Tibial artery (tissue), 4 donors: ENCODE data around the gene LTB4R2.
A peak's percentile ranks its signal among the peaks of the same experiment; 100 is the strongest.

Source experiments
- DNase-seq, 2 donors: peaks; one replicate each; pipeline ENCODE4 v3.0.0-alpha.2; 2019
- H3K27ac ChIP-seq, 2 donors: fragments of 200-600 bp; sonication (generic) in 1 of 2; 1 replicate in 1 of 2; 2 replicates in 1 of 2; pipeline ENCODE4 v1.5.1; 2018 to 2019; ENCODE audit warnings: mild to moderate bottlenecking in 1 of 2
- H3K27me3 ChIP-seq, 2 donors: fragments of 200-600 bp; sonication (generic) in 1 of 2; one replicate each; pipeline versions ENCODE4 v1.5.1 to v1.6.0; 2016 to 2019
- H3K36me3 ChIP-seq, 3 donors: fragments of 200-600 bp; sonication (generic) in 2 of 3; one replicate each; pipeline ENCODE4 v1.5.1; 2016 to 2019; ENCODE audit warnings: mild to moderate bottlenecking in 2 of 3
- H3K4me1 ChIP-seq, 4 donors: fragments of 200-600 bp; sonication (generic) in 2 of 4; 1 replicate in 3 of 4; 2 replicates in 1 of 4; pipeline ENCODE4 v1.5.1; 2016 to 2019
- H3K4me3 ChIP-seq, 2 donors: fragments of 200-600 bp; sonication (generic) in 1 of 2; 1 replicate in 1 of 2; 2 replicates in 1 of 2; pipeline ENCODE4 v1.5.1; 2018 to 2019; ENCODE audit warnings: mild to moderate bottlenecking in 2 of 2
- H3K9me3 ChIP-seq, 3 donors: fragments of 200-600 bp; sonication (generic) in 1 of 3; one replicate each; pipeline ENCODE4 v1.5.1; 2016 to 2019
- CTCF ChIP-seq, 2 experiments: fragments of 200-600 bp in 1 of 2; fragments of 450-650 bp in 1 of 2; IDR thresholded peaks; one replicate each; pipeline ENCODE4 v1.5.1; 2017 to 2019; ENCODE audit warnings: antibody characterized with exemption in 2 of 2, mild to moderate bottlenecking in 1 of 2, moderate library complexity in 1 of 2
- intact Hi-C: fragments of 100-400 bp; cut with DNase I; formaldehyde crosslinking; loops from one replicate; pipeline ENCODE4 v1.15.0; 2023; ENCODE audit warnings: low total_unique reads

LTB4R2 gene

GRCh38 chr14:24330973-24331674, 21.2 kb downstream of the LTB4R2 start:
- no peak for TF ChIP-seq CTCF (IDR thresholded peaks at IDR 0.05)
- peaks cover 6 to 36% of the 10 kb centered on the region in 2 donors for H3K27me3 ChIP-seq
- intact Hi-C loops = no loop called here

DNA sequence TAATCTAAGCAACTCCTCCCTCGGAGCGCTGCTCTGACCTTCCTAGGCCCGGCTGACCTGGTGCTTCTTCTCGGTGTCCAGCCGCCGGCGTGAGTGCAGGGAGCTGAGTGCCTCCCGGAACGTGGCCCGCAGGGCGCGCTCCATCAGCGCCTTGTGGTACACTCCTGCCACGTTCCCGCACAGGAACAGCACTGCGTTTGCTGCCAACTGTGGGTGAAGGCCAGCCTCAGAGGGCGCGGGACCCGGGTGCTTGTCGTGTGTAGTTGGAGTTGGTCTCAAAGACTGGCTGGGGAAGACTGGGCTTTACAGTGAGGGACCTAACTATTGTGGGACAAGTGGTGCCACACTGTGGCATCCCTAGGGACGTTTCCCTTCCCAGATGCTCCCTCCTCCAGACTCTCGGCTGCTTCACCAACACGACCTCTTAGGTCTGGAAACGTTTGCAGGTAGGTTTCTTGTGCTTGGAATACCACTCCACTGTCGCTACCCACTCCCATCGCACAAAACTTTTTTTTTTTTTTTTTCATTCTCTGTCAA, 21.9 kb downstream of the LTB4R2 start:
- Histone ChIP-seq H3K27ac (no peak overlapping the region), H3K4me1 (peaks cover 0 to 35% (median 27%) of the 10 kb centered on the region in 4 donors), H3K27me3 (peaks cover 6 to 43% of the 10 kb centered on the region in 2 donors), H3K4me3 (no peak overlapping the region), H3K9me3 (no peaks in the 10 kb centered on the region), H3K36me3 (no peaks in the 10 kb centered on the region)
- intact Hi-C loops = loop anchor here (2.0 kb wide), 1 partner anchor 99 kb away; no protein-coding TSS in a partner anchor
- no peak for TF ChIP-seq CTCF (IDR thresholded peaks at IDR 0.05)
- DNase-seq = no peak

More at GRCh38 chr14:24330973-24331674, 21.2 kb downstream of the LTB4R2 start:
- H3K9me3 ChIP-seq = no peaks in the 10 kb centered on the region
- H3K27ac ChIP-seq = no peak overlapping the region
- no peaks in the 10 kb centered on the region for H3K36me3 ChIP-seq
- H3K4me3 ChIP-seq = no peak overlapping the region
- no peak for DNase-seq
- peaks cover 0 to 35% (median 27%) of the 10 kb centered on the region in 4 donors for H3K4me1 ChIP-seq

DNA sequence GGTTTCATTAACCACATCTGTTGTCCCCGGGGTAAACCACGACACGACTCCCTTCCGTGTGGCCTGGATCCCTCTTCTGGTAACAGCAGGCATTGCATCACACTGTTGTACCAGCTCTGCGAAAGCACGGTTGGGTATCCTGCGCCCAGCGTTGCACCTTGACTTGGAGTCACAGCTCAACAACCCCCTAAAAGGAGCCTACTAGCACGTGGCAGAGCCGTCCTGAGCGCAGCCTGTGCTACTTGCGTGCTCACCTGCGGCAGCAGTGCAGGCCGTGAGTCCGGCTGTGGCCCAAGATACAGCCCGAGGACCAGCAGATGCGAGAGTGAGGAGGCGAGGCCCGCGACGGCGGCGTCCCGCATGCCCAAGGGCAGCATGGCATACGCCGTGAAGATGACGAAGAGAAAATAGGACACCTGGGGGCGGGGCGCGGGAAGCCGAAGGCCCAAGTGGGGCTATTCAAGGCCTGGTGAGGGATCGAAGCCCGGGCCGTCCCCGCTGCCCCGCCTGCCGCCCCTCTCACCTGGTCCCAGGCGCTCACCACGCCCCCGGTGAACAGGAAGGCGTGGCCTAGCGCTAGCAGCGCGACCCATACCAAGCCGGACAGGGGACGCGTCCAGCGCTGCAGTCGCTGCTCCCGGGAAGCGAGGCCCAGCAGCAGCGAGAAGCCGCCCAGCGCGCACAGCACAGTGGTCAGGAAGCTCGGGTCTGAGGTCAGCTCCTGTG, 22.5 kb downstream of the LTB4R2 start:
- intact Hi-C loops = loop anchor here (2.0 kb wide), 1 partner anchor 98 kb away; no protein-coding TSS in a partner anchor
- DNase-seq = peak; percentile 72 to 82
- Histone ChIP-seq H3K4me1 (peaks cover 0 to 35% (median 27%) of the 10 kb centered on the region in 4 donors), H3K4me3 (peak overlapping the region; percentile 12 to 26), H3K9me3 (no peaks in the 10 kb centered on the region), H3K27ac (no peak overlapping the region), H3K36me3 (no peaks in the 10 kb centered on the region), H3K27me3 (peaks cover 6 to 49% of the 10 kb centered on the region in 2 donors)
- peak; percentile 70 to 79 for TF ChIP-seq CTCF (IDR thresholded peaks at IDR 0.05)

GRCh38 chr14:24334431-24335291, 24.7 kb downstream of the LTB4R2 start, which contains the start of gene ADCY4:
TSS of gene ADCY4 (minus strand) at chr14:24335071. CDS start at chr14:24334652, 419 bp downstream.
- intact Hi-C loops = no loop called here
- Histone ChIP-seq H3K27me3 (peaks cover 6 to 71% of the 10 kb centered on the region in 2 donors), H3K4me1 (peaks cover 0 to 42% (median 28%) of the 10 kb centered on the region in 4 donors), H3K9me3 (no peaks in the 10 kb centered on the region), H3K27ac (no peak within 1 kb of the TSS), H3K36me3 (no peaks in the 10 kb centered on the region), H3K4me3 (peak within 1 kb of the TSS; percentile 35 to 44)
- DNase-seq = no peak
- TF ChIP-seq CTCF (IDR thresholded peaks at IDR 0.05) = no peak
